AG08396 (cell line): ENCODE measurements around the gene IBTK.
"Not testable (repeated sequence)": the region's sequence is repeated elsewhere in the genome, so short reads cannot be mapped to it uniquely, and the experiment has no call there.

Source experiments
- DNase-seq: peaks from one replicate; pipeline ENCODE4 v3.0.0; 2012; ENCODE audit warnings: low spot score, mixed read lengths

Gene IBTK, protein sequence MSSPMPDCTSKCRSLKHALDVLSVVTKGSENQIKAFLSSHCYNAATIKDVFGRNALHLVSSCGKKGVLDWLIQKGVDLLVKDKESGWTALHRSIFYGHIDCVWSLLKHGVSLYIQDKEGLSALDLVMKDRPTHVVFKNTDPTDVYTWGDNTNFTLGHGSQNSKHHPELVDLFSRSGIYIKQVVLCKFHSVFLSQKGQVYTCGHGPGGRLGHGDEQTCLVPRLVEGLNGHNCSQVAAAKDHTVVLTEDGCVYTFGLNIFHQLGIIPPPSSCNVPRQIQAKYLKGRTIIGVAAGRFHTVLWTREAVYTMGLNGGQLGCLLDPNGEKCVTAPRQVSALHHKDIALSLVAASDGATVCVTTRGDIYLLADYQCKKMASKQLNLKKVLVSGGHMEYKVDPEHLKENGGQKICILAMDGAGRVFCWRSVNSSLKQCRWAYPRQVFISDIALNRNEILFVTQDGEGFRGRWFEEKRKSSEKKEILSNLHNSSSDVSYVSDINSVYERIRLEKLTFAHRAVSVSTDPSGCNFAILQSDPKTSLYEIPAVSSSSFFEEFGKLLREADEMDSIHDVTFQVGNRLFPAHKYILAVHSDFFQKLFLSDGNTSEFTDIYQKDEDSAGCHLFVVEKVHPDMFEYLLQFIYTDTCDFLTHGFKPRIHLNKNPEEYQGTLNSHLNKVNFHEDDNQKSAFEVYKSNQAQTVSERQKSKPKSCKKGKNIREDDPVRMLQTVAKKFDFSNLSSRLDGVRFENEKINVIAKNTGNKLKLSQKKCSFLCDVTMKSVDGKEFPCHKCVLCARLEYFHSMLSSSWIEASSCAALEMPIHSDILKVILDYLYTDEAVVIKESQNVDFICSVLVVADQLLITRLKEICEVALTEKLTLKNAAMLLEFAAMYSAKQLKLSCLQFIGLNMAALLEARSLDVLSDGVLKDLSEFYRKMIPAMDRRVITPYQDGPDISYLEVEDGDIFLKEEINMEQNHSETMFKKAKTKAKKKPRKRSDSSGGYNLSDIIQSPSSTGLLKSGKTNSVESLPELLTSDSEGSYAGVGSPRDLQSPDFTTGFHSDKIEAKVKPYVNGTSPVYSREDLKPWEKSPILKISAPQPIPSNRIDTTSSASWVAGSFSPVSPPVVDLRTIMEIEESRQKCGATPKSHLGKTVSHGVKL (N-terminal part only)

GRCh38 chr6:82247505-82248272, at the start of gene IBTK:
TSS of gene IBTK (minus strand) at chr6:82247744. CDS start at chr6:82240486, 7,258 bp downstream.
- DNase-seq: peak; percentile 98

DNA sequence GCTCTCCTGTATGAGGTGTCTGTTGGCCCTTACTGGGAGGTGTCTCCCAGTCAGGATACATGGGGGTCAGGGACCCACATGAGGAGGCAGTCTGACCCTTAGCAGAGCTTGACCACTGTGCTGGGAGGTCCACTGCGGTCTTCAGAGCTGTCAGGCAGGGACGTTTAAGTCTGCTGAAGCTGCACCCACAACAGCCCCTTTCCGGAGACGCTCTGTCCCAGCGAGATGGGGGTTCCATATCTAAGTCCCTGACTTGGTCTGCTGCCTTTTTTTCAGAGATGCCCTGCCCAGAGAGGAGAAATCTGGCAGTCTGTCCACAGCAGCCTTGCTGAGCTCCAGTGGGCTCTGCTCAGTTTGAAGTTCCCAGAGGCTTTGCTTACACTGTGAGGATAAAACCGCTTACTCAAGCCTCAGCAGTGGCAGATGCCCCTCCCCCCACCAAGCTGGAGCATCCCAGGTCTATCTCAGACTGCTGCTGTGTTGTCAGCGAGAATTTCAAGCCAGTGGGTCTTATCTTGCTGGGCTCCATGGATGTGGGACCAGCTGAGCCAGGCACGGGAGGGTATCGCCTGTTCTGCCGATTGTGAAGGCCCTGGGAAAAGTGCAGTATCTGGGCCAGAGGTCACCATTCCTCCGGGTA, 36.3 kb upstream of the IBTK start:
- no peak for DNase-seq

GRCh38 chr6:82281550-82281949, 34.0 kb upstream of the IBTK start:
- DNase-seq: not testable (repeated sequence)

GRCh38 chr6:82277686-82278085, 30.1 kb upstream of the IBTK start:
- DNase-seq: no peak

GRCh38 chr6:82275686-82276085, 28.1 kb upstream of the IBTK start:
- DNase-seq: no peak

- DNase-seq: no peak
These were observed 25.8 kb upstream of the IBTK start for GRCh38 chr6:82273295-82273694.

GRCh38 chr6:82270881-82271635, 23.5 kb upstream of the IBTK start:
- peak; percentile 25 for DNase-seq

DNA sequence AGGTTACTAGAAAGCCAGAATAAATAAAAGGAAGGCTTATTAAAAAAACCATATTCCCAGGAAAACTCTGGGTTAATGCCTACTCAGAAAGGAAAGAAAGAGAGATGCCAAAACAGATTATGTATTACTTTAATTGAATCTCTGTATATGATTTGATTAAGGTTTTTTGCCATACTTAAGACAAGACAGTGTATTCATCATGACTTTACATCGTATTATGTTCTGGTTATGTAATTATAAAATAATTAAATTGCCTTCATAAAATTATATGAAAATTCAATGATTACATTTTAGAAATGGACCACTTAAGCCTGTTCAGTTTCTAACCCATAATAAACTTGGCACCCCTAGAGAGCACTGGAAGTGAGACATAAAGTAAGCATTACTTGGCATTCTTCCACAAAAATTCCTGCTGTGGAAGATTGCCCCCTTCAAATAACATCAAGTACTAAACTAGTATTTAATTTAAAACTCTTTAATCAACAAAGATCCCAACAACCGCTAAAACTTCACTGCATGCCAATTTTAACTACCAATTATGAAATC, 20.8 kb upstream of the IBTK start:
- DNase-seq: no peak

GRCh38 chr6:82264824-82265223, 17.3 kb upstream of the IBTK start:
- no peak for DNase-seq

DNA sequence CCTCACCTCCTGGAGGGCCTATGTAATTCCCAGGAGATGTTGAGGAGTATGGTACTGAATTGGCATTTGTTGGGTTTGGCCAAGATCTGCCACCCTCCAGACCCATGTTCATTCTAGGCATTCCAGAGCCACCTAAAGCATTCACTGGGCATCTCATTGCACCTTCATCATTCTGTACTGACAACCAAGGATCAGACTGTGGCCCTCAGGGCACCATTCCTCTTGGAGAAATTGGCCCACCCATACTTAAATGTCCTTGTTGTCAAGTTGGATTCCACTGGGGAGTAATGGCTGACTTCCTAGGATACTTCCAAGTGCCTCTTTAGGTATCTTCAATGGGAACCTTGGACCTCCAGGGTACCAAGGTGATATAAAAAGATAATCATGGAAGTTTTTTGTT, 16.8 kb upstream of the IBTK start:
- no peak for DNase-seq

GRCh38 chr6:82263916-82264315, 16.4 kb upstream of the IBTK start:
- no peak for DNase-seq

DNA sequence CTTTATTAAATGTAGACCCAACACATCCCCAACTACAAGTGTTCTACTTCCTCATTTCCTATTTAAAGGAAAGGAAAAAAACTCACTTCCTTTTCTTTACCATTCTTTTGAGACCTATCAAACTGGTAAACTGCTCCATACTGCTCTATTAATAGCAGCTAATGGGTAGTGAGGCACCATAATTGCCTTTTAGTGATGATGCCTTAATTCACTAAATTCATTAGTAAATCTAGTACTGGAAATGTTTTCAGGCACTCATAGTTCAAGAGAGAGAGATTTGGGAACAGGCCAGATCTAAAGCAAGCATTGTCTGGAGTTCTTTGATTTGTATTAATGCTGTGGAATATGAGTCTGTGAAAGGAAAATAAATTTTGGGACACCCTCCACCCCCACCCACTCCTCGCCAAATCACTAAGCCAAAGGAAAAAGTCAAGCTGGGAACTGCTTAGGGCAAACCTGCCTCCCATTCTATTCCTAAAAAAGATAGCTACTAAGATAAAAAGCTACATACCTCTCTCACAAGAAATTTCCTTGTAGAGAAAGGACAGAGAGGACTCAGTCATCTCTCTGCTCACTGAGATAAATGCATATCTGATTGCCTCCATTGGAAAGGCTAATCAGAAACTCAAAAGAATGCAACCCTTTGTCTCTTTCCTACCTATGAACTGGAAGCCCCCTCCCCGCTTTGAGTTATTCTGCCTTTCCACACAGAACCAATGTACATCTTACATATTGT, 13.6 kb upstream of the IBTK start:
- DNase-seq: no peak

DNA sequence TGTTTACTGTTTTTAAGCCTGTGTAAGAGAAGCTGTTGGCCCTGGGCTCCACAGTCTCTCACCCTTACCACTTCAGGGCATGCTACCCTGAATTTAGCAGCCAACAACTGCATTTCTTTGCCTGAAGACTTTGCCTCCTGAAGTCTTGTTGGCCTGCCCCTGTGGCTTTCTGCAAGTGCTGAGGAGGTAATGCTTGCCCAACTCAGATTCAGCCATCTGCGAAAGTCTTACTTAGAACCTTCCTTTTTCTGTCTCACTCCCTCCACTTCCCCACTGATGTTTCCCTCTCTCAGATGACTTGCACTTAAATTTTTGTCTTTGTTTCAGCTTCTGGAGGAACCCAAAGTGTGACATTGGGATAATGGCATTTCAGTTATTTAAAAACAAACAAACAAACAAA, 11.8 kb upstream of the IBTK start:
- DNase-seq: no peak

DNA sequence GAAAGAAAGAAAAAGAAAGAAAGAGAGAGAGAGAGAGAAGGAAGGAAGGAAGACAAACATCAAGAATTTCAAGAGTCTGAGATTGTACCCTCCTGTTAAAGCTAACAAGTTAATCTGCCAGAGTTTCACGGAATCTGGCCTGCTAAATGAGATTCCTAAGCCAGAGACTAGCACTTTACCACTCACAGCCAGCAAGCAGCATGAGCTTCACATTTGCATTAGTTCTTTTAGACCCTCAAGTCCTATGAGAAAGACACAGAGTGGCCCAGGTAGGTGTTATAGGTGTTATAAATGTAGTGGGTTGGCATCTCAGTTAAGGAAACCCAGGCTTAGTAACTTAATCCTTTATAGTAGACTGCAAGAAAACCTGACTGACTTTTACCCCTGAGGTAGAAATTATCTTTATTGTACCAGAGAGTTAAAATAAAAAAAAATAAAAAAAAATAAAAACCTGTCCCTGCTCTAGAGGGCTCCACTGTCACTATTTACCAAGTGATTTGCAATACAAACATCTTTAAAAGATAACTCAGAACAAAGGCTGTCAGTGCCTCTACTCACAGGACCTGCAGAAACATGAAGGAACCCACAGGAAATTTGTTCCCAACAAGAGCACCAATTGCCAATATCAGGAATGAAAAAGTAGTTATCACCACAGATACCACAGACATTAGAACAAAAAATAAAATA, 9.7 kb upstream of the IBTK start:
- no peak for DNase-seq

- DNase-seq: not testable (repeated sequence)
These were observed 7.2 kb upstream of the IBTK start for GRCh38 chr6:82254722-82255121.

GRCh38 chr6:82251942-82252341, 4.4 kb upstream of the IBTK start:
- peak; percentile 37 for DNase-seq

- no peak for DNase-seq
These were observed 2.1 kb upstream of the IBTK start for GRCh38 chr6:82249381-82250253.

DNA sequence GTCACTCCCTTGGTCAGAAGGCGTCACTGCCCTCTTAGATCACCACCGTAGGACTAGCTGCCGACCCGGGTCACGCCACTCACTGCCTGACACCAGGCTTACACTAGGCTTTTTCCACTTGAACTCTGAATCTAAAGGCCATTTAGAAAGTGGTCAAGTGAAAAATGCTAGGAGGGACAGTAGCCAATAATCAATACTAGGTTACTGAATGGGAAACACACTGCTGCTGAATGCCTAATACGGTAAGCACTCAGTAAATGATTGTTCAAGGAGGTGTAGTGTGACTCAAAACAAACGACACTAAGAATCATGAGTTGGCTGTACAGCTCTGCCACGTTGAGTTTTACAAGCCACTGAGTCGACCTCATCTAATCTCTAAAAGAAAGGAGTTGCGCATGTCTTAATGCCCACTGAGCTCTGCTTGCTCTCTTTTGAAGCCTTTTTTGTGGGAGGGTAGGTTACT, 760 bp upstream of the IBTK start:
- peak; percentile 18 for DNase-seq
